ENCODE results near the gene GALNT10.
A peak's percentile ranks its signal among the peaks of the same experiment; 100 is the strongest.

The GALNT10 gene

DNA sequence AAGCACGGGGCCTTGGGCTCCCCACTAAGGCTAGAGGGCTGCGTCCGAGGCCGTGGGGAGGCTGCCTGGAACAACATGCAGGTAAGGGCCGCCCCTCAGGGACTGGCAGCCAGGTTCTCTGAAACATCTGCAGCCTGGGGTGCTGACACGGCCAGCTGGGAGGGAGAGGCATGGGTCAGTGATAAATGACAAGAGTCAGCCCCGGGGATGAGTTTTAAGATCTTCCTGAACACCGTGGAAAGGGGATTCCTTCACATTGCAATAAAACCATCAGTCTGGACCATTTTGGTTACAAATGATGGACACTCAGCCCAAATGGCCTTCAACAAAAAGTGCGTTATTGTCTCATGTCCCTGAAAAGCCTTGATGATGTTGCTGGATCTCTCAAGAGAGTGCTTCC lies 222.4 kb downstream of the GALNT10 start:
- TF ChIP-seq, protein P1, sequence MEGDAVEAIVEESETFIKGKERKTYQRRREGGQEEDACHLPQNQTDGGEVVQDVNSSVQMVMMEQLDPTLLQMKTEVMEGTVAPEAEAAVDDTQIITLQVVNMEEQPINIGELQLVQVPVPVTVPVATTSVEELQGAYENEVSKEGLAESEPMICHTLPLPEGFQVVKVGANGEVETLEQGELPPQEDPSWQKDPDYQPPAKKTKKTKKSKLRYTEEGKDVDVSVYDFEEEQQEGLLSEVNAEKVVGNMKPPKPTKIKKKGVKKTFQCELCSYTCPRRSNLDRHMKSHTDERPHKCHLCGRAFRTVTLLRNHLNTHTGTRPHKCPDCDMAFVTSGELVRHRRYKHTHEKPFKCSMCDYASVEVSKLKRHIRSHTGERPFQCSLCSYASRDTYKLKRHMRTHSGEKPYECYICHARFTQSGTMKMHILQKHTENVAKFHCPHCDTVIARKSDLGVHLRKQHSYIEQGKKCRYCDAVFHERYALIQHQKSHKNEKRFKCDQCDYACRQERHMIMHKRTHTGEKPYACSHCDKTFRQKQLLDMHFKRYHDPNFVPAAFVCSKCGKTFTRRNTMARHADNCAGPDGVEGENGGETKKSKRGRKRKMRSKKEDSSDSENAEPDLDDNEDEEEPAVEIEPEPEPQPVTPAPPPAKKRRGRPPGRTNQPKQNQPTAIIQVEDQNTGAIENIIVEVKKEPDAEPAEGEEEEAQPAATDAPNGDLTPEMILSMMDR (conservative IDR thresholded peaks at IDR 0.05), result no peak

DNA sequence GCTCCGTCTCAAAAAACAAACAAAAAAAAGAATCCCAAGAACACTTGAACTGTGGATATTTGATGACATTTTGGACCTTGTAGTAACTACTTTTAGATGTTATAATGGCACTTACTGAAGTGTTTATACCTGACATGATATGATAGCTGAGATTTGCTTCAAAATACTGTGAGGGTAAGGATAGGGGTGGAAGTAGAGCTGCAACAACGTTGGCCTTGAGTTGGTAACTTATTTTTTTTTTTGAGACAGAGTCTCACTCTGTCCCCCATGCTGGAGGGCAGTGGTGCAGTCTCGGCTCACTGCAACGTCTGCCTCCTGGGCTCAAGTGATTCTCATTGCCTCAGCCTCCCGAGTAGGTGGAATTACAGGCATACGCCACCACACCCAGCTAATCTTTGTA lies 224.6 kb downstream of the GALNT10 start:
- TF ChIP-seq, protein P1 (conservative IDR thresholded peaks at IDR 0.05), result no peak
- no peak overlapping the region for H3K27ac ChIP-seq

More for the DNA sequence above, 222.4 kb downstream of the GALNT10 start:
- no peak overlapping the region for H3K27ac ChIP-seq

DNA sequence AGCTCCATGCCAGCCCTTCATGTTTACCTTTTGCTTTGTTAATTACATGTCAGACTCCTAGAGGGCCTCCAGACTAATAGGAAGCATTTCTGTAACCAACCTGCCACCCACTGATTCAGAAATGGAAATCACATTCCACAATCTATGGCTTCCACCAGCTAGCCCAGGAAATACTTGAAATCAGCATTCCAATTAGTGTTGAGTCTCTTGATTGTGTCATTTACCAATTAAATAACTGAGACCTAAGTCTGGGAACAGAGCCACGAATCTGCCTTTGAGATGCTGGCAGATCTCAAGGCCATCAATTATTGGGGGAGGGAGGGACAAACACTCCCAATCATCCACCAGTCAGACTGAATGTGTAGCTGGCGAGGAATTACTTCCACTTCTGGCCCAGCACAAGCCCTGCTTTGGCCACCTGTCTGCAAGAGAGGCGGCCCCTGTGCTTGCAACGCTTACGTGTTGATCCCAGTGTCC lies 227.8 kb downstream of the GALNT10 start:
- H3K27ac ChIP-seq, result no peak overlapping the region
- TF ChIP-seq, protein P1 (conservative IDR thresholded peaks at IDR 0.05), result no peak

DNA sequence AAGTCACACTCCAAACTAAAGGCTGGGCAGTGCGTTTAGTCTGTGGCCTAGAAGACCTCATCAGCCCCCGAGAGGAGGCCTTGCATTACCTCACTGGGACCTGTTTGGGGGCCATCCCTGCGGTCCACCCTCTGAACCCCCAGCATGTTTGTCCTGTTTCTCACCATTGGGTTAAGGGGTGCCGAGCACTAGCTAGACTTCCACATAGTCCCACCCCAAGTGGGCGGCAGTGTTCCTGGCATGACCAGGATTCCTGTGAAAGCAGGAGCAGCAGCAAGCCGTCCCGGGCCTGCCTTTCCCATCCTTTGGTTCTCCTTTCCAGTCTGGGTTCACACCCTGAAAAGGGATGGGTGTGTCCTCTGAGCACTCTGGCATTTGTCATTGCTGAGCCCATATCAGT lies 228.7 kb downstream of the GALNT10 start:
- no peak overlapping the region for H3K27ac ChIP-seq
- TF ChIP-seq, protein P1 (conservative IDR thresholded peaks at IDR 0.05), result no peak

DNA sequence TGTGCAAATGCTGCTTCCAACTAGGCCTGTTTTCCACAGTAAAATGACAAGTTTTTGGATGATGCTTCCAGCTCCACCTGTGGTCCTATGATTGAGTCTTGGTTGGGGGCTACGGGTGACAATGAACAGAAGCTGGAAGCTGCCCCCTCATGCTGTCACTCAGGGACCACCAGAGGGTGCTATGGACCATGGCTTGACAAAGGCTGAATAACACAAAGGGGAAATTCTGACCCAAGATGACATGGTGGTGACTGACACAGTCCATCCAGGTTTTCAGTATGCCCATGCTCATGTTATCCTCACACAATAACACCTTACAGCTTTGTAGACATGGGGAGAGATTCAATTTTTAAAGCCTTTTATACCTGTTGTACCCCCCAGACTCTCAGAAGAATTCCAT lies 231.3 kb downstream of the GALNT10 start:
- H3K27ac ChIP-seq, result no peak overlapping the region
- TF ChIP-seq, protein P1 (conservative IDR thresholded peaks at IDR 0.05), result peak; percentile 60

DNA sequence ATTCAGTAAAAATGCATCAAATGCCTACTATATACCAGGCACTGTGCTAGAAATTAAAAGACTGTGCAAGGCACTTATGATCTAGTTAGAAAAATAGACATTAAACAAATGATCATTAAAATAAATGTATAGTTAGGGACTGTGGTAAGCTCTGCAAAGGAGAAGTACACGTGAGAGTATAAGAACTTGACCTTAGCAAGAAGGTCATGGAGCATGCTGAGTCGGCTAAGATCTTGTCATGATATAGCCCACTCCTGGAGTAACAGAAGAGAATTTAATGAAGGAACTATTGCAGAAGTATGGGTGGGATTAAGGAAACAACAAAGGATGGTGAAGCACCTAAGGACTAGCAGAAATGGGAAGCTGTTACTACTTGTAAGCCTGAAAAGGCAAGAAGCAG lies 231.8 kb downstream of the GALNT10 start:
- TF ChIP-seq, protein P1 (conservative IDR thresholded peaks at IDR 0.05), result no peak
- no peak overlapping the region for H3K27ac ChIP-seq

DNA sequence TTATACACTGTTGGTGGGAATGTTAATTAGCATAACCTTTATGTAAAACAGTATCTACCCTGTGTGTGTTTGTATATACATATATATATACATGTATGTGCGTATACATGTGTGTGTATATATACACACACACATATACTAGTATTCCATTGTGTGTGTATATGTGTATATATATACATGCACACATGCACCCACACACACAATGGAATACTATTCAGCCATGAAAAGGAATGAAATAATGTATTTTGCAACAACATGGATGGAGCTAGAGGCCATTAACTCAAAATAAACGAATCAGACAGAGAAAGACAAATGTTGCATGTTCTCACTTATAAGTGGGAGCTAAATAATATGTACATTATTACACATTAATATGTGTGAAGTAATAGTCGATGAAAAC lies 237.7 kb downstream of the GALNT10 start:
- TF ChIP-seq, protein P1 (conservative IDR thresholded peaks at IDR 0.05), result no peak
- no peak overlapping the region for H3K27ac ChIP-seq
